Measurements from ENCODE around the gene GALP. TPM values are rescaled to one million over a fixed set of nuclear protein-coding genes. Genes with fewer than 3 reads are reported as not detected.

Gene GALP
- total RNA-seq, 1 experiment from 2014 or later: not detected

- TF ChIP-seq CTCF (IDR thresholded peaks at IDR 0.05; ENCODE audit: unreplicated experiment): no peak
- peak within 1 kb of the TSS; percentile 83 for H3K4me3 Mint-ChIP-seq (ENCODE audit: unreplicated experiment)
- H3K27me3 Mint-ChIP-seq (ENCODE audit: insufficient read depth, unreplicated experiment): no peaks in the 10 kb centered on the region
- no peaks in the 10 kb centered on the region for H3K36me3 Mint-ChIP-seq (ENCODE audit: insufficient read depth, unreplicated experiment)
- POLR2A ChIA-PET: interaction anchor here (1.0 to 2.0 kb wide), 8 partner anchors 8 to 486 kb away, joined by 3 to 10 read pairs (median 6); partner anchors contain the start of genes U2AF2, ZNF787 and ZSCAN5A
- CTCF ChIA-PET: no interaction called here
- peaks cover 36% of the 10 kb centered on the region for H3K4me1 Mint-ChIP-seq (ENCODE audit: insufficient read depth, unreplicated experiment)
- no peaks in the 10 kb centered on the region for H3K9me3 Mint-ChIP-seq (ENCODE audit: unreplicated experiment)
- peak within 1 kb of the TSS; percentile 86 for H3K27ac Mint-ChIP-seq (ENCODE audit: low read depth, unreplicated experiment)
- intact Hi-C loops (cut with micrococcal nuclease): loop anchor here (1.0 to 5.0 kb wide), 5 partner anchors 19 to 1678 kb away; partner anchors contain the start of genes LENG9 and ZNF787
- BruUV-seq (replicated peaks): no TSS peak
- peak; percentile 99 for DNase-seq (ENCODE audit: unreplicated experiment)
These were observed 35.0 kb upstream of the GALP start, which contains the start of gene ZNF444 for GRCh38 chr19:56140583-56141416. TSS of gene ZNF444 (plus strand) at chr19:56141287. CDS start at chr19:56146912, 5,625 bp downstream.

GRCh38 chr19:56141417-56141993, 34.3 kb upstream of the GALP start:
- Mint-ChIP-seq H3K27ac (ENCODE audit: low read depth, unreplicated experiment) (peak overlapping the region; percentile 86), H3K27me3 (ENCODE audit: insufficient read depth, unreplicated experiment) (no peaks in the 10 kb centered on the region), H3K4me3 (ENCODE audit: unreplicated experiment) (peak overlapping the region; percentile 83), H3K4me1 (ENCODE audit: insufficient read depth, unreplicated experiment) (peaks cover 36% of the 10 kb centered on the region), H3K9me3 (ENCODE audit: unreplicated experiment) (no peaks in the 10 kb centered on the region), H3K36me3 (ENCODE audit: insufficient read depth, unreplicated experiment) (no peaks in the 10 kb centered on the region)
- intact Hi-C loops (cut with micrococcal nuclease): loop anchor here (2.0 to 5.0 kb wide), 3 partner anchors 29 to 1679 kb away; partner anchors contain the start of gene LENG9
- ChIA-PET POLR2A (interaction anchor here (1.1 to 2.0 kb wide), 6 partner anchors 21 to 487 kb away, joined by 4 to 10 read pairs (median 6); partner anchors contain the start of genes U2AF2, ZNF787 and ZSCAN5A), CTCF (no interaction called here)
- BruUV-seq (replicated peaks): no TSS peak
- DNase-seq (ENCODE audit: unreplicated experiment): no peak
- TF ChIP-seq CTCF (IDR thresholded peaks at IDR 0.05; ENCODE audit: unreplicated experiment): no peak

GRCh38 chr19:56142087-56142787, 33.6 kb upstream of the GALP start:
- peak overlapping the region; percentile 83 for H3K4me3 Mint-ChIP-seq (ENCODE audit: unreplicated experiment)
- H3K27ac Mint-ChIP-seq (ENCODE audit: low read depth, unreplicated experiment): no peak overlapping the region
- intact Hi-C loops (cut with micrococcal nuclease): loop anchor here (5.0 kb wide), 2 partner anchors 50 to 1680 kb away; partner anchors contain the start of gene LENG9
- H3K36me3 Mint-ChIP-seq (ENCODE audit: insufficient read depth, unreplicated experiment): no peaks in the 10 kb centered on the region
- TSS peak; percentile 36 for BruUV-seq (replicated peaks)
- no peak for TF ChIP-seq CTCF (IDR thresholded peaks at IDR 0.05; ENCODE audit: unreplicated experiment)
- H3K4me1 Mint-ChIP-seq (ENCODE audit: insufficient read depth, unreplicated experiment): peaks cover 36% of the 10 kb centered on the region
- no peaks in the 10 kb centered on the region for H3K9me3 Mint-ChIP-seq (ENCODE audit: unreplicated experiment)
- ChIA-PET POLR2A (interaction anchor here (1.1 to 1.9 kb wide), 5 partner anchors 12 to 172 kb away, joined by 3 to 8 read pairs (median 4); partner anchors contain the start of genes ZNF787 and ZSCAN5A), CTCF (interaction anchor here (1.6 kb wide), 1 partner anchor 168 kb away, joined by 4 read pairs; no protein-coding TSS in a partner anchor)
- no peaks in the 10 kb centered on the region for H3K27me3 Mint-ChIP-seq (ENCODE audit: insufficient read depth, unreplicated experiment)
- DNase-seq (ENCODE audit: unreplicated experiment): no peak
